PC-9 (cell line): Measurements from ENCODE around the gene A2ML1.

ENCODE experiments used
- CTCF ChIP-seq: fragments of 200-600 bp; sonication (generic); conservative IDR thresholded peaks from 2 replicates; pipeline ENCODE4 v1.6.1; 2017; ENCODE audit warnings: mixed run types, antibody characterized with exemption, mild to moderate bottlenecking, moderate library complexity
- EZH2 ChIP-seq: fragments of 200-600 bp; sonication (generic); IDR thresholded peaks from 2 replicates; pipeline ENCODE4 v1.8.0; 2017; ENCODE audit warnings: antibody characterized with exemption, low read depth

GRCh38 chr12:8899830-8900229 is 77.4 kb downstream of the A2ML1 start:
- TF ChIP-seq CTCF = no peak
- no peak for TF ChIP-seq EZH2
